GM19239 (cell line): Measurements from ENCODE around the gene DEAF1.
A peak's percentile ranks its signal among the peaks of the same experiment; 100 is the strongest.

Experiments
- DNase-seq: peaks from one replicate; pipeline ENCODE4 v3.0.0; 2011; ENCODE audit warnings: low spot score; ENCODE audit not compliant: insufficient read length
- FAIRE-seq: peaks from 2 replicates; lab custom pipeline; 2011; peaks lifted over from hg19 to GRCh38; lab: Jason Lieb, UNC

DEAF1 gene

GRCh38 chr11:687751-688150, 7.3 kb downstream of the DEAF1 start:
- DNase-seq: no peak
- no peak for FAIRE-seq

- FAIRE-seq (no peak), DNase-seq (no peak)
Measured at GRCh38 chr11:686451-687243, 8.4 kb downstream of the DEAF1 start.

- DNase-seq (no peak), FAIRE-seq (no peak)
Measured at GRCh38 chr11:680970-681369, 14.1 kb downstream of the DEAF1 start.

GRCh38 chr11:680476-680875, 14.5 kb downstream of the DEAF1 start:
- no peak for FAIRE-seq
- no peak for DNase-seq

GRCh38 chr11:679271-680207, 15.5 kb downstream of the DEAF1 start:
- no peak for DNase-seq
- no peak for FAIRE-seq

GRCh38 chr11:678297-678696, 16.7 kb downstream of the DEAF1 start:
- DNase-seq (no peak), FAIRE-seq (no peak)

- no peak for FAIRE-seq
Measured at GRCh38 chr11:674406-674805, 20.6 kb downstream of the DEAF1 start.

GRCh38 chr11:673866-674265, 21.2 kb downstream of the DEAF1 start:
- FAIRE-seq: no peak

More at GRCh38 chr11:674406-674805, 20.6 kb downstream of the DEAF1 start:
- DNase-seq: no peak

GRCh38 chr11:665704-666281, 29.2 kb downstream of the DEAF1 start:
- no peak for DNase-seq

More at GRCh38 chr11:673866-674265, 21.2 kb downstream of the DEAF1 start:
- no peak for DNase-seq

GRCh38 chr11:665062-665703, 29.8 kb downstream of the DEAF1 start:
- DNase-seq (no peak), FAIRE-seq (no peak)

More at GRCh38 chr11:665704-666281, 29.2 kb downstream of the DEAF1 start:
- FAIRE-seq: no peak

GRCh38 chr11:662689-663274, 32.2 kb downstream of the DEAF1 start:
- no peak for DNase-seq
- peak; percentile 62 for FAIRE-seq

- DNase-seq (no peak), FAIRE-seq (no peak)
Measured at GRCh38 chr11:660681-661444, 34.2 kb downstream of the DEAF1 start.

- DNase-seq: no peak
- FAIRE-seq: no peak
Measured at GRCh38 chr11:660281-660680, 34.7 kb downstream of the DEAF1 start.

- DNase-seq (no peak), FAIRE-seq (no peak)
Measured at GRCh38 chr11:659532-660085, 35.4 kb downstream of the DEAF1 start.

- FAIRE-seq: no peak
Measured at GRCh38 chr11:657691-658126, 37.3 kb downstream of the DEAF1 start.

GRCh38 chr11:656866-657265, 38.2 kb downstream of the DEAF1 start:
- FAIRE-seq (no peak), DNase-seq (no peak)

More at GRCh38 chr11:657691-658126, 37.3 kb downstream of the DEAF1 start:
- DNase-seq: no peak

GRCh38 chr11:656426-656825, 38.6 kb downstream of the DEAF1 start:
- no peak for FAIRE-seq
- DNase-seq: no peak

- DNase-seq (no peak), FAIRE-seq (no peak)
Measured at GRCh38 chr11:655036-655726, 39.8 kb downstream of the DEAF1 start.
